Measurements from ENCODE around the gene FLT1.

FLT1 gene

DNA sequence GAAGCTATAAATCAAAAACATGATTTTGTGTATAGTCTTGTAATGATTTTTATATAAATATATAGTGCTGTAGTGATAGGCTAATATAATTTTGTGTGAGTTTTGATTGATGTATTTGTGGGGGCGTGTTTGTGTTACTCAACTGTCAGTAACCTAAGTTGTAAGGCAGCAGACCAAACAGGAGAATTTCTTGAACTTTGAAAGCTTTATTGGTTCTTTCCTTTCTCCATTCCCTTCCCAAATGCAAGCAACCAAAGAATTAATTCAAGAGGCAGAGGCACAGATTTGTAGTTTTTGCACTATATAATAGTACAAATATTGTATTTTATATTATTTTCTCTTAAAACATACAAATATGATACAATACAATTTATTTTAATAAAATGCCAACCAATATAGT is 109.6 kb downstream of the FLT1 start:
- DNase-seq (ENCODE audit: low spot score) = no peak

DNA sequence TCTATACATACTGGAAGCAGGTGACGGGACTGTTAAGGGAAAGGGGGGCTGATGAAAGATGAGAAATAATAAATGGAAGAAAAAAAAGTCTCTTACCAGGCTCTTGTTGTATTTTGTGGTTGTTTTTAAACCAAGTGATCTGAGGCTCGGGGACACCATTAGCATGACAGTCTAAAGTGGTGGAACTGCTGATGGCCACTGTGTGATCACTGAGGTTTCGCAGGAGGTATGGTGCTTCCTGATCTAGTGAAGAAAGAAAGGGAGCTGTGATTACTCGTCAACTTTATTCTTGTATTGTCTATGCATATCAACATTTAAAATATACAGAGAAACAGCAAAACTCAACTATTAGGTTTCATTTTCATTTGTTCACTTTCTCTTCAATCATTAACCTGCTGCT is 110.1 kb downstream of the FLT1 start:
- peak; percentile 34 for DNase-seq (ENCODE audit: low spot score)

DNA sequence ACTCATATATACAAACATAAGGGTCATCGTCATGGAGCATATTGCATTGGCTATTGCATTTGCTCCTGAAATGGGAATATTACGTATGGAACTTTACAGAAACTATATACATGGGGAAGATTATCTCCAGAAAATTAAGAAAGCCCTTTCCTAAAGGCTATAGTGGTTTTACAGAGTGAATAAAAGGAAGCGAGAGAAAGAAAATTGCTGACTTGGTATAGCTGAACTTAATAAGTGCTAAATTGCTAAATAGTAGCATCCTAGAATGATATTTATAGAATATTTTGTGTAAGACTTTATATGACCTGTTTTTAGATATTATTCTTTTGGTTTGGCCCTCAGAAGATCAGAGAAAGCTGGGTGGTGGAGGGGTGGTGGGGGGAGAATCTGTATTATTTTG is 114.6 kb downstream of the FLT1 start:
- no peak for DNase-seq (ENCODE audit: low spot score)

DNA sequence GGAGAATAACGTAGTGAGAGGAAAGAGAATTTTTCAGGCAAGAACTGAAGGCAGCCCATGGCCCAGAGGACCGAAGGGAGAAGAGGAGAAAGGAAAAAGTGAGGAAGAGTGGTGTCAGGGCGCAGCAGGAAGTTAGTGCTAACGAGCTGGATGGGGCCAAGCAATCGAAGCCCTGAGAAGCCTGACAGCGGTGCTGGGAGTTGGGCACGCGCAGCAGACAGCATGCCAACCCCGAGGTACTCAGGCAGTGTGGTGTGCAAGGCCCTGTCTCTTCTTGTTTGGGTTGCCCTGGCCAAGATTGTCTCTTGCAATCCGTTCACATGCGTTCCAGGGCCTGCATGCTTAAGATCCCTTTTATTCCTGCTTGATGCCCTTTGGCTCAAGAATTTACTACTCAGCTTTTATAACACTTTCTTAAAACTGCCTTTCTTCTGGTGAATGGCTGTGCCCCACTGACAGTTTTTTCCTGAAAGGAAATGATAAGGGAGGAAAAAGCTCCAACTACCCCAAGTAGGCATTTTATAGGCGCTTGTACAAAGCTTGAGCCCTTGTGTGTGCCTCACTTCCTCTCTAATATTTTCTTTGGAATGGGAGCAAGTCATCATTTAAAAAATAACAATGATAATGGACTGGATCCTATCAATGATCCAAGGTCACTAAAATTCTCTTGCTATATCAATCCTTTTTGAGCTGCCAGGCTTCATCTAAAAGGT is 115.4 kb downstream of the FLT1 start:
- no peak for DNase-seq (ENCODE audit: low spot score)

DNA sequence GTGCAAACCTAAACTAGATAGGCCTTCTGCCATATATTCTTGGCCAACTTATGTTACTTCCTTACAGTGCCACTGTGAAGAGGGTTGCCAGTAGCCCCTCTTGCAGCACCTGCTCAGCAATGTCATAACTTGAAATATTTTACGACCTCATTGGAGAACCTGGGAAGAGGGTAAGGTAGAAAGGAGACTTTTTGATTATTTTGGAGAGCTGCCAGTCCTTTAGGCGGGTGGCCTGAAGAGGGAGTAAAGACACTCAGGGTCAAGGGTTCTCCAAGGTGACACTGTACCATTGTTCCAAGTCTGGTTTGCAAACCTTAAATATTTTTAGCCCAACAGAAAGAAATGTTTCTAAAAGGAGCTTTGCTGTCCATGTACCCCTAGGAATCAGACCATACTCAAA is 118.3 kb downstream of the FLT1 start:
- DNase-seq (ENCODE audit: low spot score) = no peak

DNA sequence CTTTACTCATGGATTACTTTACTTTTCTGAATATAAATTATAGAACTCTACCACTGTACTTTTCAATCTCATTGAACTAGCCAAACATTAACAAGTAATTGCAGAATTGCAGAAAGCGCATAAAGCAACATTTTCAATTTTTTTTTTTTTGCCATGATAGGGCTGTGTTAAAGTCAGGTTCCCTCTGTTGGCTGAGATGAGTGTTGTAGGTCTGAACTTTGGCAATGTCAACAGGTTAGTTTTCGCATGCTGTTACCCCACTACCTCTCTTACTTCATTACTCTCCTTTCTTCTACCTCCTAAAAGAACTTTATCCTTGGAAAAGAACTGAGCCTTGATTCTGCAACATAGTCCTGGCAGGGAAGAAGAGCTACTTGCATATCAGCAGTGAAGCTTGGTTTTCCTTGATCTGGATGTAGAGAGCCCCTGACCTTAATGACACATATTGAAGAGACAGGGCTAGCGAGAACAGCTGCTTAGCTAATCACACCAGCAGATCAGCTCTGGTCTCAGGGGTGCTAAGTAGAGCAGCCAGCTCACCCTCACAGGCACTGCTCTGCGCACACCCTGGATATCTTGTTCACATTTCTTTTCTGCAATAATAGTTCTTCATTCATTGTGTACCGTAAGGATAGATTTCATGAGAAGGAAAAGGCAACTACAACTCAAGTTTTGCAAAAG is 119.5 kb downstream of the FLT1 start:
- no peak for DNase-seq (ENCODE audit: low spot score)

DNA sequence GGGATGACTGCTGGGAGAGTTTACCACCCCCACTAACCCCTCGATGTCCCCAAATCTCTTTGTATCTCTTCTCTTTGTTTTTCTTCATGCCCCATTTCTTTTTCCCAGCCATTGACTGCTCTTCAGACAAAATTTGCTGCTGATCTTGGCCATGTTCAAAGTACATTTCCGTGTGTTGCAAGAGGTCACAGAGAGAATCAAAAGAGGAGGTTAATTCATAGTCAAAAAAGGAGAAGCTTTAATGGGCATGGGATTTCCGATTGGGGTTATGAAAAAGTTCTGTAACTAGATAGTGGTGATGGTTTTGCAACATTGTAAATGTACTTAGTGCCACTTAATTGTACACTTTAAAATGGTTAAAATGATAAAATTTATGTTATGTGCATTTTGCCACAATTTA is 121.1 kb downstream of the FLT1 start:
- DNase-seq (ENCODE audit: low spot score) = no peak

DNA sequence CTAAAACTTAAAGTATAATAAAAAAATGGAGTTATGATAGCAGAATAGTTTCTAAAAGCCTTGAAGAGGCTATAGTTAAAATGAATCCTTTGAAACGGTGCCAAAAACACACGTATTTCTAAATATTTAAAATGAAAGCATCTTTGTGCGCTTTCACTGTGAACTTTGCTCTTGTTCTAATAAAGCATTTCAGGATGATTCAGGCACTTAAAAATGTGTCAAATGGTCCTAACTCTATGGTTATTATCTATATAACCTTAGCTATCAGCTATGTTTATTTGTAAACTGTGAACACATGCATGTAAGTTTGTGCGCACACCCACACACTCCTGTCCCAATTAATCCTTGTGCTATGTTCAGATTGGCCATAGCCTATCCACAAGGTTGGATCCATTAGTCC is 124.5 kb downstream of the FLT1 start:
- DNase-seq (ENCODE audit: low spot score) = no peak

DNA sequence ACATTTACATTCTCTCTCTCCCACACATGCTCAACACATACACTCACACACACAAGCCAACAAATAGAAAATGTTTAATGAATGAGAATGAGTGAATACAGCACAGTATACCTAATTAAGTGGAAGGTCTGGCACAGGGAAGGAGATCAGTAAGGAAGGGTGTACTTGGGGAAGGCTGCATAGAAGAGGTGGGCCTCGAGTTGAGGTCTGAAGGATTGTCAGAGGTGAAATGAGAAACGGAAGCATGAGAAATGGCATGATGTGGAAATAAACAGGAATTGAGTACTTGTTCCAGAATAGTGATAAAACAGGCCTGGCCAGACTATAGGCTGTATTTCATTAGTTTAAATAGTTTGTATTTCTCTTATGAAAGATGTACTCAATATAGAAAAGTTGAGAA is 136.2 kb downstream of the FLT1 start:
- no peak for DNase-seq (ENCODE audit: low spot score)

DNA sequence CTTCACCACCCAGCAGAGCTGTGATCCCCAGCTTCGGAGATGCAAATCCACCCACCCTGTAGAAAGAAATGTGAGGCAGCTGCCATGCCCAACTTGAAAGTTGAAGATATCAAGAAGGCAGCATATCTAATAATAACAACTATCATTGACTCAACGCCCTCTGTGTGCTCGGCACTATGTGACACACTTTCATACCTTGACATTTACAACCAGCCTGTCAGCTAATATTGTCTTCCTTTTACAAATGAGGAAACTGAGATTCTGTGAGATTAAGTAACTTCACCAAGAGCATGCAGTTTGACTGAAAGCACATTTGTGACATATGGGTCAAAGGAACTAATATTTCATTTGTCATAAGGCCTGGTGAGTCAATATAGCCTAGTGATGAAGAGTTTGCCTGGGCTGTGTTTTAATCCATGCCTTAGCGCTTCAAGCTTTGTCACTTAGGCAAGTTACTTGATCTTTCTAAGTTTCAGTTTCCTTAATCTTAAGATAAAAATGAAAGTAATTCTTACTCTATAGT is 137.0 kb downstream of the FLT1 start:
- peak; percentile 19 for DNase-seq (ENCODE audit: low spot score)

DNA sequence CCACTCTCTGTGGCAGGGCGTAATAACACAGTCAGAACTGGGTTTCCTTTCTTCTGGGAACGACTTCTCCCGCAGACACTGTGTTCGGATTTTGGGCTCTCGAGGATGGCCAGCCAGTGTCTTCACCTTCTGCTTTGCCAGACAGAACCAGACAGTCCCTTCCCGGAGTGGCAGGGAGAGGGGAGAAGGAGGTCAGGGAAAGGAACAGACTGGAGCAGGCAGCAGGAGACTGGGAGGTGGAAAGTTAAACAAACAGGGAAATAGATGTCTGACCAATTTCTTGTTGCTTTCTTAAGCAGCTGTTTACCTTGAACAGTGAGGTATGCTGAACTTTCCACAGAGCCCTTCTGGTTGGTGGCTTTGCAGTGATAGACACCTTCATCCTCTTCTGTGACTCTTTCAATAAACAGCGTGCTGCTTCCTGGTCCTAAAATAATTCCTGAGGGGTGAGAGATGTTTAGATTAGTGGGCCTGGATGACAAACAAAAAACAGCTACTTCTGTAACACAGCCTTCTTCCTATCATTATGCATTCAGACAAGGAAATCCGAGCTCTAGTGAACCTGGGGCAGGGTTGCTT is 137.6 kb downstream of the FLT1 start:
- DNase-seq (ENCODE audit: low spot score) = no peak

DNA sequence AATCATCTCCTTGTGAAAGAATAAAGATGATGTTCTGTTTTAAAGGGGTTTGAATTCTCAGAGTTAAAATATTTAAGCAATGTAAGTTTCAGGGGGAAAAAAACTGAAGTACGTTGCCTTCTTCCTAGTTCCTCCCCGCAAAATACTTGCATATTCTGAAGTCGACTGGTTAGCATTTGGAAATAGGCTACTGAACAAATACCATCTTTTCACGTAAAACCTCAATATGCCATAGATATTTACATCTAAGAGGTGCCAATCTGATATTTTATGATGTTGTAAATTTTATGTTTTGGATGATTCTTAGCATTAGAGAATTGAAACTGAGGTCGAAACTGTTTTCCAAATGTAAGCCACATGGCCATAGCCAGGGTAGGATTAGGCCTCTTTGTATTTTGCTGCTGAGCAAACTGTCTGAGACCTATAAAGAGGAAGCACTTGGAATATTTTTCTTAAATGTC is 138.3 kb downstream of the FLT1 start:
- DNase-seq (ENCODE audit: low spot score) = peak; percentile 31

DNA sequence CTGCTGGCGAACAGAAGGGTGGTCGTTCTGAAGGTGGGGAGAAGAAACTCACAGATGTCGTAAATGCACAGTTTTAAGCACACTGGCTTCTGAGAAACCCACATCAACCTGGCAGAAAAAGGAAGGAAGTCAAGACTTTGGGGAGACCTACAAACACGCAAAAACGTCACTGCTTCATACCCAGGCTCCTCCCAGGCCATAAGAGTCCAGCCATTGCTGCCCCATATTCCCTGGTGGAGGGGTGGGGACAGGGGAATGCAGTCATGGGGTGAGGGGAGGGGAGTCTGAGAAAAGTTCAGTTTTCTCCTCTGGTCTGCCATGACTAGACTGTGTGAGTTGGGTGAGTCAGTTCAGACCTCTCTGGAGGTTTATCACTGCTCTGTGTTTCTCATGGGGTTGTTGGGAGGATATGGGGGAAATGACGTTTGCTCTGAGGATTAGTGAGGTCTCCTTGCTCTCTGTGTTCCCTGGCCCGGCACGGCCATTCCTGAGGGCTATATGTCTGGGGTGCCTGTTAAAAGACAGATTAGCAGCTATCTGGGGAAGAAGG is 139.0 kb downstream of the FLT1 start:
- DNase-seq (ENCODE audit: low spot score) = no peak

DNA sequence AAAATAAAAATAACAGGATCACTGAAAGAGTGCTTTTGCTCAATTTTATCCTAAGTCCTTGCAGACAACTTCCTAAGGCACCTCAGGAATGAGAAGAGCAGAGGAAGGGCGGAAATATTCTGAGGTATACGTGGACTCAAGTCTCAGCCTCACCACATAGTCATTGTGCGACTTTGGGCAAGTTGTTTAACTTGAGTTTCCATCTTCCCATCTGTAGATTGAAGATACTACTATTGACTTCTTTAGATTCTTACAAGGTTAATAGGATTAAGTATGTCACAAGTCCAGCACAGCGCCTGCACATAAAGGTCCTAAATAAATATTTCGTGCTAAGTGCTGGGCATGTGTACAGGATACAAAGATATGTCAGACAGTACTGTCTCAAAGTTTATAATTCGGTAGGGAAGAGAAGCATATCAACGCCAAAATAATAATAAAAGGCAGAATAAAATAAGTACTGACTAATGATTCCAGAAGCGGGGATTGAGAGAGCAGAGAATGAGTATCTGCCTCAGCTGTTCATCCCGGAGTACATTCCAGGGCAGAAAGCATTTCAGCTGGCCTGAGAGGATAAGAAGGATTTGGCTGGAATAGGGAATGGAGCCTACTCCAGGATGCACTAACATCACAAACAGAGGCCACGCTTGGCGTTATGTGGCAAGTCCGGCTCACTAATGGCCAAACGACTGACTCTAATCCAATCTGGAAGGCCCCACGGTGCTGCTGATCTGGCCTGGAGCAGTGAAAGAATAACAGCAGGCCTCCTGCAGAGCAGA is 139.7 kb downstream of the FLT1 start:
- DNase-seq (ENCODE audit: low spot score) = no peak

DNA sequence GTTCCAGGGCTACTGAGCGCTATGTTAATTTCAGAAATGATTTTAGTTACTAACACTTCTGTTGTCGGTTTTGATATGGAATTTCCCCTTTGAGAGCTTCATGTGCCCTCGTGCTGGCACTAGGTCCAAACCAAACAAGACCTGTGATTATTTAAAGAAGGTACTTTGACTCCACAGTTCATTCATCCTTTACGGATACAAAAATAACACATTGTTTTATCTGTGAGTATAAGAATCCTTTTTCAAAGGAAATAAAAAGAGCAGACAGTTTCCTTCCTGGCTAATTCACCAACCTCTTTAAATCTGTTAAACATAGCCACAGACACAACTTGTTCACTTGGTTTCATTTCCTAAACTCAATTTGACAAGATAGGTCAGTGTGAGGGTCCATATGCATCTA is 141.2 kb downstream of the FLT1 start:
- DNase-seq (ENCODE audit: low spot score) = peak; percentile 50

DNA sequence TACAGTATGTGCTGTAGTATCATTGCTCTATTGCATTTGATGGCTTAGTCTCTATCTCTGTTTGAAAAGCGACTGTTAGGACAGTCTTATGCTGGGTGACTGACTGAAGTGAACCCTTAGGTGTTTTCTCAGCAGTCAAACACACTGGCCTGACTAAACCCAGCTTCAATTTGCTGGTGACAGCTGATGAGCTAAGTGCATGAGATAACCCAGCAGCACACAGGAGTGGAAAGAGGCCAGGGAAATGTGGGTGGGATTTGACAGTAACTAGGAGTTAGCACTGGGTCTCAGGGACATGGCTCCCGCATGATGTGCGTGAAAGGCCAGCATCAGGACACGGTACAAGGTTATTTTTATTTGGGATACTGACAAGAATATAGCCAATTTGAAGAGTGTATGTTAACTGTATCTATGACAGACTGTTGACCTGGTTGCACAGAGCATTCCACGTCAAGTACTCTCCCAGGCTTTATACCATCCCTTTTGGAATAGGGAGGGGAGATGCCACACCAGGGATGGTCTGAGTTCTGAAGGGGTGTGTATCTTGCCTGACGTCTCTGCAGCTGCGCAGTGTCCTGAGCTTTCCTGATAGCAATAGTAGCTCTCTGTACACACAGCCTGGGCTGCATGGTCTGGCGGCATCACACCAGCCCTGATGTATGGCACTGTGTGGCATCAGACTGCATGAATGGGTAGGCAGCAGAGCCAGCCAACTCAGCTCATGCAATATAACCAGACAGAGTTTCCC is 144.8 kb downstream of the FLT1 start:
- DNase-seq (ENCODE audit: low spot score) = no peak

DNA sequence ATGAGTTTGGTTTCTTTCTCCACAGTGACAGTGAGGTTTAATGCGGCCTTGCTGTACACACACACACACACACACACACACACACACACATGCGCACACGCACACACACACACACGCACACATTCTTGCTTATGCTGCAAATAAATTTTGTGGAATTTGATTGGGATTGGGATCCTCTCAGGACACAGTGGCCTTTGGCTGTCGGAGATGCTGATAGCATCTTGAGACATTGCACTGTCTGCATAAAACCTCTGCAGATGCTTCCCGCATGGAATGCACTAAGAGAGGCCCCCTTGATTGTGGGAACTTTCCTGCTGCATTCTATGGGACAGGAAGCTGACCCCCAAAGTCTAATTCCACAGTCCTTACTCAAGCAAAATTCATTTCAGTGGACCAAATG is 145.6 kb downstream of the FLT1 start:
- DNase-seq (ENCODE audit: low spot score) = no peak

DNA sequence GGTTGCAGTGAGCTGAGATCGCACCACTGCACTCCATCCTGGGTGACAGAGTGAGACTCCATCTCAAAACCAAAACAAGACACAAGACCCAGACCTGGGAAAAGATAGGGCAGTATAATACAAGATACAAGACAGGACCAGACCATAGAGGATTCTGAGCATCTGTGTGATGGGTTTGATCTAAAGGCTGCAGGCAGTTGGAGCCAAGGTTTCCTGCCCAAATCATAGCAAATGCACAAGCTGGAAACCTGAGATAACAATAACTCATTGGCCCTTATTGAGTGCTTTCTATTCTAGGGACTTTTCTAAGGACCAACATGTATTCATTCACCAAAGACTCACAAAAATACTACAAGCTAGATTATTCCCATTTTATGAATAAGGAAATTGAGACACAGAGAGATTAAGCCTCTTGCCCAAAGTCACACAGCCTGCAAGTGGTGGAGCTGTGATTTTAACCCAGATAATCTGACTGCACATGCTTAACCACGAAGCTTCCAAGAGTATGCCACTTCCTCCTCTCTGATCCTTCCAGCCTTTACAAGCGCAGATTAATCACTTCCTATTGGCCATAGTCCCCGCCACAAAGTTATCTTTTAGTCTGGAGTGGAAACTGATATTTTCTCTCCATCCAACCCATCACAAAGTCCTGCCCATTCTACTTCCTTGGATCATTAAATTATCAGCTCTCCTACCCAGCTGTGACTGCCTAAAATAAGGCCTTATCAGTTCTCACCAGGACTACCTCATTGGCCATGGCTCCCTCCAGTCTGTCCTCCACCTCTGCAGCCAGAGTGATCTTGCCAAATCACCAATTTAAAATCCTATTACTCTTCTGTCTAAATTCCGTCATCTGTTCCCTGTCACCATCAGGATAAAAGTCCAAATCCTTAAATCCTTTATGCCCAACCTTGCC is 147.2 kb downstream of the FLT1 start:
- DNase-seq (ENCODE audit: low spot score) = no peak

DNA sequence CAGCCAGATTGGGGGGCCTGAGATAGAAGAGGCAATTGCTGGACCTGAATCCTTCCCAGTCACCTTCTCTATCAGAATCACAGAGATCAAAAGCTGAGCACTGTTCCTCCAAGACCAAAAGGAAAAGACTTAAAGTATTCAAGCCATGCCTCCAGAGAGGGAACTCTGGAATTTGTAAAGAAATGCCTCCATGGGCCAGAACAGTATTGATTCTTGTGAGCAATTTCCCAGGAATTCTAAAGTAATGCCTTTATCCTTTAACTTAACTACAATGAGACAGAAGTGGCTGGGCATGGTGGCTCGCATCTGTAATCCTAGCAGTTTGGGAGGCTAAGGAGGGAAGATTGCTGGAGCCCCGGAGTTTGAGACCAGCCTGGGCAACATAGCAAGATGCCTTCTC is 148.8 kb downstream of the FLT1 start:
- DNase-seq (ENCODE audit: low spot score) = no peak

DNA sequence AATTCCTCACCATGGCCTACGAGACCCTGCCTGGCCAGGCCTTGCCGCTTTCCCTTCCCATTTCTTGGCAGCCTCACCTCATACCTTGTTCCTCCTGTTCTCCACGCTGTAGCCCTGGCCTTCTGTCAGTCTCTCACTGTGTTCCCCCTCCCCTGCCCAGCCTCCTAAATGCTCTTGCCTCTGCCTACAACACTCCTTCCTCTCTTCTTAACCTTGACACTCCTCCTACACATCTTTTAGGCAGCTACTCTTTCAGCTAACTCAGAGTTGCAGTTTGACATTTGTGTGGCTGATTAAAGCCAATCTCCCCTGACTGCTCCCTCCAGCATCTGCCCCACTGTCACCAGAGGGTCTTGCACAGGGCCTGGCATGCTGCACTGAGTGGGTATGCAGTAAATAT is 150.8 kb downstream of the FLT1 start:
- DNase-seq (ENCODE audit: low spot score) = no peak

Data from pons (tissue), 1 donor.